HG02884 (cell line): Measurements from ENCODE around the gene CPNE4.

Experiments
- ATAC-seq: cut with Tn5 transposase; IDR thresholded peaks from one replicate; pipeline ENCODE4 v1.9.1; 2021; ENCODE audit warnings: mild to moderate bottlenecking, moderate library complexity; ENCODE audit not compliant: unreplicated experiment

Gene CPNE4

DNA sequence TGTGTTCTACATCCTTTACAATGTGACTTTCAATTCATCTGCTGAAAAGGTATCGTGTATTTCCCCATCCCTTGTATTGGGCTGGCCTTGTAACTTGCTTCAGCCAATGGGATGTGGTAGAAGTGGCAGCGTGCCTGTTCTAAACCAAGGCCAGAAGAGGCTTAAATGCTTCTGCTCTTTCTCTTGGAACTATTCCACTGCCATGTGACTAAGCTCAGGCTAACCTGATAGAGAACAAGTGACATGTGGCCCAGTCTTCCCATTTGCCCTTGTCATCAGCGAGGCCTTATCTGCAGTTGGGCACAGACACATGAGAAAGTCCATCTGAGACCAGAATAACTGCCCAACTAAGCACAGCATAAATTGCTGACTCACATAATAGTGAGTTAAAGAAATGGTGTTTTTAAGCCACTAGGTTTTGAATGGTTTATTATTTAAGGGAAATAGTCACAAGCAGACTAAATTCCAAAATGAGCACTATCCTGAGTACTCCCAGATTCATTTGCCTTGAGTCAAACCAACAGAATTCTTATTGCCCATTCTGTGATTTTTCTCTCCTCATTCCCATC lies 230.2 kb downstream of the CPNE4 start:
- no peak for ATAC-seq

DNA sequence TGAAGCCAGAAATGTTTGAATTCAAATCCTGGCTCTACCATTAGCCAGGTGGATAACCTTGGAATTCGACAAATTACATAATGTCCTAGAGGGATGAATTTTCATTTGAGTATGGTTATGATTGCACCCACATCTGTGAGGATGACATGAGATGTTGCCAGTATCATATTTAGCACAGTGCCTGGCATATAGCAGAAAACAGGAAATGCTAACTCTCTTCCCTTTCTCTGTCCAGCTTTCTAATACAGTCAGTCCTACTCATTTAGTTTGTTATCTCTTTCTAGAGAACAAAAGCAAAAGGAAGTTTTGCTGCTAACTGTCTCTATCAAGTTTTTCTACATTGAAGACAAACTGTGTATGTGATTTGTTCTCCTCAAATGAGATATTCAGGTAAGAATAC lies 231.7 kb downstream of the CPNE4 start:
- no peak for ATAC-seq

DNA sequence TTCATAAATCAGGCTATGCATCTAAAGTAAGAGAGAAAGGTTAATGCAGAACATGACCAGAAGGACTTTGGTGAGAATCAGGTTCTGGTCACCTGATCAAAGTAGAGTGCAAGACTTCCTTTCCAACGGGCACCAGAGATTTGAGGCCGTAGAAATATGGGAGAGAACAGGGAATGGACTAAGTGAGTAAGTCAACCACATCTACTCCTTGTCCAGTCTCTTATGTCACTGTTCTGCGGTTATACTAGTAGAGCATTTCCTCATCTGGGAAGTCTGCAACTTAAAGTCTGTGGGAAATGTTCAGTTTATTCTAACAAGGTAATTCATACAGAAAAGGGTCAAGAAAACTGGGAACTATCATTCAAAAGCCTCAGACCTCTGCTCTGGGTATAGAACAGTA lies 232.8 kb downstream of the CPNE4 start:
- ATAC-seq = no peak

- ATAC-seq = no peak
Observed at GRCh38 chr3:131801566-131801965, 233.2 kb downstream of the CPNE4 start.

GRCh38 chr3:131797776-131798175 lies 237.0 kb downstream of the CPNE4 start:
- no peak for ATAC-seq

DNA sequence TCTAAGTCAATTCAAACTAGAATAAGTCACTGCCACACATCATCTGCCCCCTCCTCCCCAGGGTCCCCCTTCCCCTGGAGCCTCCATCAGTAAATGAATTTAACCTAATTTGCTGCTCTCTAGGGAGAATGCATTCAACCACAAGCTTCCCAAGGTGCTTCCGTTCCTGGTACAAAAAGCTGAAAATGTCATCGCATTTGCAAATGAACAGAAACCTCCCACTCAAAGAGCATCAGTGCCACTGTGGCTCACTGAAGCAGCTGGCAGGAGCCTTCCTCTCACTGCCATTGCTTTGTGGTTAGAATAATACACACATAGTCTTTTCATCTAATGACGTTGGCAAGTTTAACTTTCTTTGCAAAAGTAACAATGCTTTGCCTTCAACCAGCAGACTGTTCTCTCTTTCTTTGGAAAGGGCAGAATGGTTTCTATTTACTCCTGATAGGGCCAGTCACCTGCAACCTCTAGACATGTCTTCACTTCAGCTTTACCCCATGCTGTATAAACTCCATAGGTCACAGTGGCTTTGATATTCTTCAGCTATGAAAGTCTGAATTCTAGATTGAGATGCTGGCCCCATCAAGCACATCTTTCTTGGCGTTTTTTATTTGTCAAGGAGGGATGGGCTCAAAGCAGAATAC lies 238.1 kb downstream of the CPNE4 start:
- ATAC-seq = peak; percentile 52

DNA sequence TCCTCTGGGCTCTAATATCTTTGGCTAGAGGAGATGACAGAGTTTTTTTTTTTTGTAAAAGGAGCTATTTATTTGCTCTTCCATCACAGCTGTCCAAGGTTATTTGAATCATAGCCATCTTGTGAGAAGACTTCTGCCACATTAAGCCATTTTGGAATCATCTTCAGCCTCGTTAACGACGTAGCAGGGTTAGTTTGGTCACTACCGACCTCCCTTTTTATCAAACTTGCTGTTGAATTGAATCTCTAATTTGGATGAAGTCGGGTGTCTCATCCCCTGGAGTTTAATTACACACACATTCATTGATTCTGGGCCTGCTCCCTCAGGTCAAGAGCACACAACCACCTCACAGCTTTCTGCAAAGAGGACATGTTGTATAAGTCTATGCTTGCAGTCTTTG lies 238.7 kb downstream of the CPNE4 start:
- ATAC-seq = no peak

GRCh38 chr3:131795390-131796090 lies 239.3 kb downstream of the CPNE4 start:
- peak; percentile 56 for ATAC-seq

DNA sequence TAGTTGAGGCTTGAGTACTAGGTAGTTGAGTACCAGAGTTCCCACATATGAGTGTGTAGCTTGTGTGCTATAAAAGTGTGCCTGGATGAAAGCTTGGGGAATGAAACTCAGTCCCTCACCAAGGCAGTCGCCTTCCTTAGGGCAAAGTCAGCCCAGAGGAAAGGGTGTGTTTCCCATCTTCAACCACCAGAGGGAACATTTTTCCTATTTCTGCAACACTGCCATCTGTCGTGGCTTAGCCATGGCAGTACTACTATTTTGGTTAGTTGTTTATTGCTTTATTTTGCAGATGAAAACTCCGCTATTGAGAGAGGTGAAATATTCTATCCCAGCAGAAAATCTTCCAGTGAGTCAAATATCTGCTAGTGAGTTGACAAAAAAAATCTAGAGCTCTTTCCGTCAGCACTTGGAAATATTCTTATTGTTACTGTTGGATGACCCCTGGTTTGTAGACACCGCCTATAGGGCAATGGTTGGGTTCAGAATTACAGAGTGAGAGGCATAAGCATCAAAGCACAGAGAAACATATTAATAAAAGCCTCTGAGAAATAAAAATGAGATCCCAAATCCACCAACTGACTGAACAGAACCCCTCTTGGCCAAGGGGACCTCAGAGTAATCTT lies 239.9 kb downstream of the CPNE4 start:
- ATAC-seq = peak; percentile 59

GRCh38 chr3:131793870-131794269 lies 240.9 kb downstream of the CPNE4 start:
- ATAC-seq = no peak

- ATAC-seq = no peak
Observed at GRCh38 chr3:131789188-131789587, 245.6 kb downstream of the CPNE4 start.

DNA sequence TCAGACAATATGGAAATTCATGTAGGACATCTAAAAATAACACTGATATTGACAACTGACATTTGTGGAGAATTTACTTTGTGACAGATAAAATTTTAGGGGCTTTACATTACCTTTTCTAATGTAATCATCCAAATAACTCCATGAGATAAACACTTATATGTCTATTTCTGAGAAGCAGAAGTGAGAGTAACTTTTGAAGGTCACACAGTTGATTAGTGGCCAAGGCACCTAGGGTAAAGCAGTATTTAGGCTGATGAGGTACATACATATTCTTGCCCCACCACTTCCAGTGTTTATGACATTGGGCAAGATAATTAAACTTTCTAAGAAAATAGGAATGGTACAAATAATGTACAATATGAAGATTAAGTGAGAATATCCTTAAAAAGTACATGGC lies 248.4 kb downstream of the CPNE4 start:
- peak; percentile 66 for ATAC-seq

DNA sequence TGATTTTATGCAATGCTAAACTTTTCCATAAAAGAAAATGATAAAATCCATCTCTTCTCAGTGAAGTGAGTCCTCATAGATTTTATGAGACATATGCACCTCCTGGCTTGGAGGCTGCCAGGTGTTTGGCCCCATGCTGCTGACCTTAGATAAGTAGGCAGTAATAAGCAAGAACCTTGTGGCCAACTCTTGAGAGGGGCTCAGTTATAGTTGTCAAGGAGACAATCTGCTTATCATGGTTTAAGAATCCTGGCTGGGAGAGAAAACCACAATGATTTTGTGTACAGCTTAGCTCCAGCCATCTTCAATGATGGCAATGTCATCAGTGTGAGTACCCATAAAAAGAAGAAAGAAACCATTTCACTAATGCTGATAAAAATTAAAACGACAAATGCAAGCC lies 252.1 kb downstream of the CPNE4 start:
- no peak for ATAC-seq

- no peak for ATAC-seq
Observed at GRCh38 chr3:131778526-131778925, 256.3 kb downstream of the CPNE4 start.

DNA sequence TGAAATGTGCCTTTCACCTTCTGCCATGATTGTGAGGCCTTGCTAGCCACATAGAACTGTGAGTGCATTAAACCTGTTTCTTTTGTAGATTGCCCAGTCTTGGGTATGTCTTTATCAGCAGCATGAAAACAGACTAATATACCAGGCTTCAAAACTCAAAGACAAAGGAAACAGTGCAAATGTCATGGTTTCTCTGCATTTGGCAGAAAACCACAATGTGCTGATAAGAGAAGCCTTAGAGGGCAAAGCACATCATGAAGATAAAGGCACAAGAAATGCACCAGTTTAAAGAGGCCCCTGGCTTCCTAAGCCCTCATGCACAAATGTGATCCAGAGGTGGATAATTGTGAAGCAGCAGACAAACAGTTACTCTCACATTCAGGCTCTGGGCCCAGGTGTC lies 259.2 kb downstream of the CPNE4 start:
- no peak for ATAC-seq

GRCh38 chr3:131772269-131773026 lies 262.4 kb downstream of the CPNE4 start:
- no peak for ATAC-seq

GRCh38 chr3:131762981-131763564 lies 271.7 kb downstream of the CPNE4 start:
- no peak for ATAC-seq

GRCh38 chr3:131756405-131756804 lies 278.4 kb downstream of the CPNE4 start:
- no peak for ATAC-seq

GRCh38 chr3:131755380-131755779 lies 279.4 kb downstream of the CPNE4 start:
- no peak for ATAC-seq

DNA sequence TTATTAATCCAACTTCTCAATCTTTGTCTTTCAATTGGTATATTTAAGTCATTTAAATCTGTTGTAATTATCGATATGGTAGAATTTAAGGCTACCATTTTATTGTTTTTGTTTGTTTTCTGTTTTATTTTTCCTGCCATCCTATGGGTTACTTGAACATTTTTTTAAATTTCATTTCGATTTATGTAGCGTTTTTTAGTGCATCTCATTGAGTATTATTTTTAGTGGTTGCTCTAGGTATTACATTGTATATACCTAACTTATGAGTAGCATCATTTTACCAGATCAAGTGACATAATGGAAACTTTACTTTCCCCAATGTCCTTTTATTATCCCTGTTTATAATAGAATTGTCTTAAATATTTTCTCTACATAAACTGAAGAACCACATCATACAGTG lies 284.6 kb downstream of the CPNE4 start:
- no peak for ATAC-seq

DNA sequence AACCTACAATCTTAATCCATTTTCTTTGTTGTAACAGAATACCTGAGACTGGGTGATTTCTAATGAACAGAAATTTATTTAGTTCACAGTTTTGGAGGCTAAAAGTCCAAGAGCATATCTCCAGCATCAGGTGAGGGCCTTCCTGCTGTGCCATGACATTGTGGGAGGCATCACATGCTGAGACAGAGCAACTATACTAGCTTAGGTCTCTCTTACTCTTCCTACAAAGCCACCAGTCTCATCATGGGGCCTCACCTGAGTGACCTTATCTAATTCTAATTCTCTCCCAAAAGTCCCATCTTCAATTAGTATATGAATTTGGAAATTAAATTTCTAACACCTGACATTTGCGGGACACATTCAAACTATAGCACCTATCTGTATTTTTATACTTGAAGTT lies 285.0 kb downstream of the CPNE4 start:
- no peak for ATAC-seq
